Measurements from ENCODE around the gene RHBDL1.

Gene RHBDL1

DNA sequence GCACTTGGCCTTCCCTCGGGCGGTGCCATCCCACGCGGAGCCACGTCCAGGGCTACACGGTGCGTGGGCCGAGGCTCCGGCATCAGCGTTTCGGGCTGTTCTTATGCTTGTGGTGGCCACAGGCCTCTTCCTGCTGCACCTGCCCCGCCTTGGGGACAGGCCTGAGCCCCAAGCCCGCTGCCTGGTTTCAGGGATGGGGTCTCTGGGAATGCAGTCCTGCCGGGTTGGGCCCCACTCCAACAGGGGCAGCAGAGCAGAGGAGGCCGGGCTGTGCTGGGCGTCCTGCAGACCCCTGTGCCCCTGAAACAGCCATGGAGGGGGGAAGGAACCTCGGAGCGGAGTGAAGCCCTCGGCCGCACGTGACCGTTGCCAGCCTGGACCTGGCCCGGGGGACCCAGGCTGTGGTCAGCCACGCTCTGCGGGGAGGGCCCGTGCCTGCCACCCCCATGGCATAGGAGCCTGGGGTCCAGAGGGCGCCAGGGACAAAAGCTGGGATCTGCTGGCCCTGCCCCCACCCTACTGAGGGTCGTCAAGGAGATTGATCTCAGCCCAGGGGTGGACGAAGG, 45.1 kb upstream of the RHBDL1 start:
- peaks cover 68% of the 10 kb centered on the region for H4K20me1 ChIP-seq
- H3K9me3 ChIP-seq: no peaks in the 10 kb centered on the region
- peak overlapping the region; percentile 66 for H3K4me2 ChIP-seq
- peaks cover 70% of the 10 kb centered on the region for H3K36me3 ChIP-seq
- H3K9ac ChIP-seq: peak overlapping the region; percentile 34; the same call in 1 of the 2 replicates
- peaks cover 38% of the 10 kb centered on the region for H3K4me1 ChIP-seq
- 0 out of 2 replicates have a peak overlapping the region, but pooled peaks have one; percentile 26 for H3K27ac ChIP-seq
- H3K27me3 ChIP-seq: no peaks in the 10 kb centered on the region
- no peak overlapping the region for H3K4me3 ChIP-seq
- no peak for TF ChIP-seq Cebpa-rat (IDR thresholded peaks at IDR 0.05)

DNA sequence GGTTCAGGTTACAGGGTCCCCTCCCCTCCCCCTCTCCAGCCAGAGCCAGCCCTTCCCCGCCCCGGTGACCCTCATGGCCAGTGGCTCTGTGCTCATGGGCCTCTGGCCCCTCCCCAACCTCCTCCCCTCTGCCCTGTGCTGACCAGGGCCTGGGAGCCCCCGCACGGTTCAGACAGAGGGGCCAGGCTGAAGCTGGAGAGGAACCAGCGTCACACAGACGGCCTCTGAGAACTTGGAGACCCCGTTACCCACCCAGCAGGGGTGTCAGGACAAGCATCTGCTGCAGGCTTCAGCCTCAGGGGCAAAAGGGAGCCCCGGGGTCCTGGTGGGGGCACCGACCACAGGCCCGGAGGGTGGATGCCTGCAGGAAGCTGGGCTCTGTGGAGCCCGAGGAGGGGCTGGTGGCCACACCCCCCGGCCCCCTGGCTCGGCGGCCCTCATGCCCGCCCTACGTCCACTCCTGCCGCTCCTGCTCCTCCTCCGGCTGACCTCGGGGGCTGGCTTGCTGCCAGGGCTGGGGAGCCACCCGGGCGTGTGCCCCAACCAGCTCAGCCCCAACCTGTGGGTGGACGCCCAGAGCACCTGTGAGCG, 44.6 kb upstream of the RHBDL1 start, which contains the start of gene WFIKKN1:
TSS of gene WFIKKN1 (plus strand) at position 171 of the 591 bp plus-strand sequence. CDS start at position 440, 269 bp downstream.
- Histone ChIP-seq H4K20me1 (peaks cover 64% of the 10 kb centered on the region), H3K4me3 (no peak within 1 kb of the TSS), H3K27ac (0 out of 2 replicates have a peak within 1 kb of the TSS, but pooled peaks have one; percentile 26), H3K36me3 (peaks cover 64% of the 10 kb centered on the region), H3K9me3 (no peaks in the 10 kb centered on the region), H3K27me3 (no peaks in the 10 kb centered on the region), H3K4me1 (peaks cover 38% of the 10 kb centered on the region), H3K4me2 (peak within 1 kb of the TSS; percentile 66), H3K9ac (peak within 1 kb of the TSS; percentile 34; the same call in 1 of the 2 replicates)
- no peak for TF ChIP-seq Cebpa-rat (IDR thresholded peaks at IDR 0.05)

DNA sequence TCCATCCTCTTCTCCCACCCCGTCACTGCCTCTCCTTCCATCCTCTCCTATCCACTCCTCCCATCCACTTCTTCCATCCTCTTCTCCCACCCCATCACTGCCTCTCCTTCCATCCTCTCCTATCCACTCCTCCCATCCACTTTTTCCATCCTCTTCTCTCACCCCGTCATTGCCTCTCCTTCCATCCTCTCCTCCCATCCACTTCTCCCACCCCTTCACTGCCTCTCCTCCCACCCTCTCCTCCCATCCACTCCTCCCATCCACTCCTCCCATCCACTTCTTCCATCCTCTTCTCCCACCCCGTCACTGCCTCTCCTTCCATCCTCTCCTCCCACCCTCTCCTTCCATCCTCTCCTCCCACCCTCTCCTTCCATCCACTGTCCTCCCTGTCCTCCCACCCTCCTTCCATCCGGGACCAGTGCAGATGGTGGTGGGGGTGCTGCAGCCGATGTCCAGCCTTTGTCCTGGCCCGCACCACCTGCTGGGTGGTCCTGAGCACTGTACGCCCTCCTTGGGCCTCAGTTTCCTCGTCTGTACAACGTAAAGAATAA, 43.6 kb upstream of the RHBDL1 start:
- Histone ChIP-seq H3K36me3 (peaks cover 54% of the 10 kb centered on the region), H3K9ac (no peak overlapping the region), H4K20me1 (peaks cover 59% of the 10 kb centered on the region), H3K4me3 (no peak overlapping the region), H3K4me1 (peaks cover 38% of the 10 kb centered on the region), H3K27me3 (no peaks in the 10 kb centered on the region), H3K4me2 (no peak overlapping the region), H3K9me3 (no peaks in the 10 kb centered on the region), H3K27ac (no peak overlapping the region)
- TF ChIP-seq Cebpa-rat (IDR thresholded peaks at IDR 0.05): no peak

DNA sequence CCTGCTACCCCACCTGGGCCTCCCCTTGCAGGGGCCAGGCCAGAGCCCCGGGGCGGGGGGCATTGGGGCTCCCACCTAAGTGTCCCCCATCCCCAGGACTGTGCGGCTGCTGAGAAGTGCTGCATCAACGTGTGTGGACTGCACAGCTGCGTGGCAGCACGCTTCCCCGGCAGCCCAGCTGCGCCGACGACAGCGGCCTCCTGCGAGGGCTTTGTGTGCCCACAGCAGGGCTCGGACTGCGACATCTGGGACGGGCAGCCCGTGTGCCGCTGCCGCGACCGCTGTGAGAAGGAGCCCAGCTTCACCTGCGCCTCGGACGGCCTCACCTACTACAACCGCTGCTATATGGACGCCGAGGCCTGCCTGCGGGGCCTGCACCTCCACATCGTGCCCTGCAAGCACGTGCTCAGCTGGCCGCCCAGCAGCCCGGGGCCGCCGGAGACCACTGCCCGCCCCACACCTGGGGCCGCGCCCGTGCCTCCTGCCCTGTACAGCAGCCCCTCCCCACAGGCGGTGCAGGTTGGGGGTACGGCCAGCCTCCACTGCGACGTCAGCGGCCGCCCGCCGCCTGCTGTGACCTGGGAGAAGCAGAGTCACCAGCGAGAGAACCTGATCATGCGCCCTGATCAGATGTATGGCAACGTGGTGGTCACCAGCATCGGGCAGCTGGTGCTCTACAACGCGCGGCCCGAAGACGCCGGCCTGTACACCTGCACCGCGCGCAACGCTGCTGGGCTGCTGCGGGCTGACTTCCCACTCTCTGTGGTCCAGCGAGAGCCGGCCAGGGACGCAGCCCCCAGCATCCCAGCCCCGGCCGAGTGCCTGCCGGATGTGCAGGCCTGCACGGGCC, 42.8 kb upstream of the RHBDL1 start:
- no peak overlapping the region for H3K9ac ChIP-seq
- H3K36me3 ChIP-seq: peaks cover 46% of the 10 kb centered on the region
- no peaks in the 10 kb centered on the region for H3K9me3 ChIP-seq
- peaks cover 44% of the 10 kb centered on the region for H3K4me1 ChIP-seq
- peaks cover 51% of the 10 kb centered on the region for H4K20me1 ChIP-seq
- H3K4me3 ChIP-seq: no peak overlapping the region
- no peak overlapping the region for H3K27ac ChIP-seq
- no peak overlapping the region for H3K4me2 ChIP-seq
- no peak for TF ChIP-seq Cebpa-rat (IDR thresholded peaks at IDR 0.05)
- H3K27me3 ChIP-seq: no peaks in the 10 kb centered on the region

DNA sequence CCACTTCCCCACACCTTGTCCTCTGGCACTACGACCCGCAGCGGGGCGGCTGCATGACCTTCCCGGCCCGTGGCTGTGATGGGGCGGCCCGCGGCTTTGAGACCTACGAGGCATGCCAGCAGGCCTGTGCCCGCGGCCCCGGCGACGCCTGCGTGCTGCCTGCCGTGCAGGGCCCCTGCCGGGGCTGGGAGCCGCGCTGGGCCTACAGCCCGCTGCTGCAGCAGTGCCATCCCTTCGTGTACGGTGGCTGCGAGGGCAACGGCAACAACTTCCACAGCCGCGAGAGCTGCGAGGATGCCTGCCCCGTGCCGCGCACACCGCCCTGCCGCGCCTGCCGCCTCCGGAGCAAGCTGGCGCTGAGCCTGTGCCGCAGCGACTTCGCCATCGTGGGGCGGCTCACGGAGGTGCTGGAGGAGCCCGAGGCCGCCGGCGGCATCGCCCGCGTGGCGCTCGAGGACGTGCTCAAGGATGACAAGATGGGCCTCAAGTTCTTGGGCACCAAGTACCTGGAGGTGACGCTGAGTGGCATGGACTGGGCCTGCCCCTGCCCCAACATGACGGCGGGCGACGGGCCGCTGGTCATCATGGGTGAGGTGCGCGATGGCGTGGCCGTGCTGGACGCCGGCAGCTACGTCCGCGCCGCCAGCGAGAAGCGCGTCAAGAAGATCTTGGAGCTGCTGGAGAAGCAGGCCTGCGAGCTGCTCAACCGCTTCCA, 42.0 kb upstream of the RHBDL1 start:
- Histone ChIP-seq H4K20me1 (peaks cover 51% of the 10 kb centered on the region), H3K9me3 (no peaks in the 10 kb centered on the region), H3K27me3 (no peaks in the 10 kb centered on the region), H3K27ac (no peak overlapping the region), H3K4me1 (peaks cover 45% of the 10 kb centered on the region), H3K4me3 (no peak overlapping the region), H3K4me2 (no peak overlapping the region), H3K36me3 (peaks cover 38% of the 10 kb centered on the region), H3K9ac (no peak overlapping the region)
- TF ChIP-seq Cebpa-rat (IDR thresholded peaks at IDR 0.05): no peak

DNA sequence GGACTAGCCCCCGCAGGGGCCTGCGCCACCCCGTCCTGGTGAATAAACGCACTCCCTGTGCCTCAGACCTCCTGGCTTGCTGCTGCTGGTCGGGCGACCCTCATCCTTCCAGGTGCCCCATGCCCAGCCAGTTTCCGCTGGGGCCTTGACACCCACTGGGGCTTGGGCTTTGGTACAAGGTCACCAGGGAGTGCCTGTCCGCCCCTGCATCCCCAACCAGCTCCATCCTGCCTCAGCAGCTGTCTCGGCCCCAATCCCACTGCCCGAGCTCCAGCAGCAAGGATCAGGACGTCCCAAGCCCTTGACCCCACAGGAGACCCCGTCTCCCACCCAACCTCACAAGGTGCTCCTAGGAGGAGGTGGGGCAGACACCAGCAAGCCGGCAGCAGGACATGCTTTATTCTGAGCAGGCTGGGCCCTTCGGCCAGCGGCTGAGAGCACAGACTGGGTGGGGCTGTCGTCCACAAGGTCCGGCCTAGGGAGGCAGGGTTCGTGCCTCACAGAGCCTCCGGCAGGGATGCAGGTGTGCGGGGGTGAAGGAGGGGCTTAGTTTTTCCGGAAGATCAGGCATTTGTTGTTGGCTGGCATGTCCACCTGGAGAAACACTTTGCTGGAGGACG, 41.3 kb upstream of the RHBDL1 start:
- Histone ChIP-seq H4K20me1 (peaks cover 51% of the 10 kb centered on the region), H3K9me3 (no peaks in the 10 kb centered on the region), H3K4me1 (peaks cover 52% of the 10 kb centered on the region), H3K4me2 (peak overlapping the region; percentile 97), H3K27me3 (no peaks in the 10 kb centered on the region), H3K27ac (no peak overlapping the region), H3K9ac (no peak overlapping the region), H3K36me3 (peaks cover 31% of the 10 kb centered on the region), H3K4me3 (peak overlapping the region; percentile 92; the same call in 1 of the 2 replicates)
- no peak for TF ChIP-seq Cebpa-rat (IDR thresholded peaks at IDR 0.05)

DNA sequence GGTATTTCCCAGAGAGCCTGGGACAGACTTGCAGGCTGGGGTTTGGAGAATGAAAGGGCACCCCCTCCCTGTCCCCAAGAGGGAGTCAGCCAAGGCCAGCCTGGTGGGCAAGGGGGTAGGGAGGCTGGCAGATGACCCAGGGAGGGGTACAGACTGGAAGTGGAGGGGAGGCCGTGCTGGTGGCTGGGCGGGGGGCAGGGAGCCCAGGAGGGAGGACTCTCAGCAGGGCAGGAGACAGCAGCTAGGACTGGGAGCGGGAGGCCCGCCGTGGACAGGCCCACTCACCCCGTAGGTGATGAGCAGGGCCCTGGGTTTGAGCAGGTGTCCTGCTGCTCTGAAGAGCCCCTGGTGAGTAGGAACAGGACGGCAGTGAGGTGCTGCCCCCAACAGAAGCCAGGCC, 40.5 kb upstream of the RHBDL1 start:
- no peak for TF ChIP-seq Cebpa-rat (IDR thresholded peaks at IDR 0.05)
- peaks cover 49% of the 10 kb centered on the region for H4K20me1 ChIP-seq
- H3K9ac ChIP-seq: peak overlapping the region; percentile 86
- H3K4me3 ChIP-seq: peak overlapping the region; percentile 92
- H3K9me3 ChIP-seq: no peaks in the 10 kb centered on the region
- peaks cover 58% of the 10 kb centered on the region for H3K4me1 ChIP-seq
- peak overlapping the region; percentile 97 for H3K4me2 ChIP-seq
- peak overlapping the region; percentile 92; the same call in 1 of the 2 replicates for H3K27ac ChIP-seq
- H3K27me3 ChIP-seq: no peaks in the 10 kb centered on the region
- H3K36me3 ChIP-seq: peaks cover 29% of the 10 kb centered on the region

DNA sequence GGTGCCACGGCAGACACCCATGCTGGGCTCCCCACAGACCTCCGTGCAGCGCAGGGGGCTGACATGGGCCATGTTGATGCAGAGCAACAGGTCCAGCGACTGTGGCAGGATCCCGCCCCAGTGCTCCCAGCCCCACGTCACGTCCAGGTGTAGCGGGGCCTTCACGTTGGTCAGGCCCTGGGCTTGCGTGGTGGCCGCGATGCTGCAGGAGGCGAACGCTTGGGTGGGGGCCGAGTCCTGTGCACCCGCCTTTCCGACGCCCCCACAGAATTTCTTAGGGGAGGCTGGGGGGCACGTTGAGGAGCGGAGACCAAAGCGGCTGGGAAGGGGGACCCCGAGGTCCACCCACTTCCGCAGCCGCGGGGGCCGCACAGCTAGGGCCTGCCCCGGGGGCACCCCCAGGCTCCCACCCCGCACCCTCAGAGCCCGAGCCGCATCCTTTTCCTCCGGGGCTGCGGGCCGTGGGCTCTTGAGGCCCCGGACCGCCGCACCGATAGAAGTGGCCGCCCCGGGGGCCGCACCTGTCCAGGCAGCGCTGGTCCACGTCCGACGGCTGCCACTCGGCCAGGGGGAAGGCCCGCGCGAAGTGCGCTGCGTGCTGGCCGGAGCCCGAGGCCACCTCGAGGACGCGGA, 39.8 kb upstream of the RHBDL1 start:
- H3K4me1 ChIP-seq: peaks cover 58% of the 10 kb centered on the region
- H3K9me3 ChIP-seq: no peaks in the 10 kb centered on the region
- H3K27ac ChIP-seq: peak overlapping the region; percentile 92
- peak overlapping the region; percentile 97 for H3K4me2 ChIP-seq
- peak overlapping the region; percentile 92 for H3K4me3 ChIP-seq
- H3K36me3 ChIP-seq: peaks cover 29% of the 10 kb centered on the region
- H3K9ac ChIP-seq: peak overlapping the region; percentile 86
- TF ChIP-seq Cebpa-rat (IDR thresholded peaks at IDR 0.05): no peak
- peaks cover 42% of the 10 kb centered on the region for H4K20me1 ChIP-seq
- no peaks in the 10 kb centered on the region for H3K27me3 ChIP-seq
